ENCODE results near the gene CDC7.
"Not testable (repeated sequence)": the region's sequence is repeated elsewhere in the genome, so short reads cannot be mapped to it uniquely, and the experiment has no call there.

Gene CDC7

DNA sequence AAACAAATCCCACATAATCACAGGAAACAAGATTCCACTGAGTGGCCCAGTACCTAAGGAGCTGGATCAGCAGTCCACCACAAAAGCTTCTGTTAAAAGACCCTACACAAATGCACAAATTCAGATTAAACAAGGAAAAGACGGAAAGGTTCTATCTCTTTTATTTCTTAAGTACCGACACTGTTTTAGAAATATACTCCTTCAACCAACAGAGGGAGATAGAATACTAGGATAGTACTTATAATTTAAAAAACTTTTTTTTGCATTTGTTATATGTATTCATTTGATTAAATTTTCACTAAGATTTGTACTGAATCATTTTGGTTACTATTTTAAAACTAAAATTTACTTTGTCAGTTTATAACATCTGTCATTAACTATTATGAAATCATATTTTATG is 12.5 kb downstream of the CDC7 start:
- no peak for DNase-seq

DNA sequence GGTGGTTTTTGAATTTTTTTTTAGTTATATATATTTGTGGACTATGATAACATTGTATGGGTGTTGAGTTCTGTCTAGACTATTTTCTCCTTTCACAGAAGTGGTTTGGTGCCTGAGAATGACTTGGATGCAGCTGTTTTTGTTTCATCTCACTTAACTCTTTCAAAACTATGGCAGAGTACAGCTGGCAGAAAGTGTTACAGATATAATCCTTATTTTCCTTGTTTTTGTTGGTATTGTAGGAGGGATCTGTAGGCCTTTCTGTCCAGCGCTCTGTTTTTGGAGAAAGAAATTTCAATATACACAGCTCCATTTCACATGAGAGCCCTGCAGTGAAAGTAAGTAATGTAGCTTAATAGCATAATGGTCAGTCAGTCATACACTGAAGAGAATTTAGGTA is 13.1 kb downstream of the CDC7 start:
- DNase-seq, result no peak

DNA sequence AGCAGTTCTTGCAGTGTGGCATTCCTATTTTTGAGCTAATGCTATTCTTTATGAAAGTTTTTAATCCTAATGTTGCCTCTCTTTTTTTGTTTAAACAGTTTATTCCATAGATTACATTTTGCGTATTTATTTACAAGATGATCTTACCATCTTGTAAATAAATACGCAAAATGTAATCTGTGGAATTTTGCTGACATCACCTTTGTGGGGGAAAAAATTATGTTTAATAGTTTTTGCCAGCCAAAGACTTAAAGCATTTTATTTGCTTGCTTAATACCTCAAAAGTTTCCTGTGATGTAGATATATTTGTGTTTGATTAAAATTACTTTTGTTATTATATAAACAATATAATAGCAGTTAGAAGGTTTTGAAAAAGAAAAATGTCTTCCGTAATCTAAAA is 15.3 kb downstream of the CDC7 start:
- no peak for DNase-seq

DNA sequence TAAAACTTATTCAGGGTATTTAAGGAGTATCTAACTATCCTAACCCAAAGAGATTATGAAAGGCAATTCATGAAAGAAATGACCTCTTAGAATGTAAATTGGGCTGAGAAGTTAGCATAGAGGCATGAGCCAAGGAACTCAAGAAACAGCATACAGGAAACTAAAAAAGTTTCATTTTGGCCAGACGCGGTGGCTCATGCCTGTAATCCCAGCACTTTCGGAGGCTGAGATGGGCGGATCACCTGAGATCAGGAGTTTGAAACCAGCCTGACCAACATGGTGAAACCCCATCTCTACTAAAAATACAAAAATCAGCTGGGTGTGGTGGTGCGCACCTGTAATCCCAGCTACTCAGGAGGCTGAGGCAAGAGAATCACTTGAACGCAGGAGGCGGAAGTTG is 16.0 kb downstream of the CDC7 start:
- not testable (repeated sequence) for DNase-seq

DNA sequence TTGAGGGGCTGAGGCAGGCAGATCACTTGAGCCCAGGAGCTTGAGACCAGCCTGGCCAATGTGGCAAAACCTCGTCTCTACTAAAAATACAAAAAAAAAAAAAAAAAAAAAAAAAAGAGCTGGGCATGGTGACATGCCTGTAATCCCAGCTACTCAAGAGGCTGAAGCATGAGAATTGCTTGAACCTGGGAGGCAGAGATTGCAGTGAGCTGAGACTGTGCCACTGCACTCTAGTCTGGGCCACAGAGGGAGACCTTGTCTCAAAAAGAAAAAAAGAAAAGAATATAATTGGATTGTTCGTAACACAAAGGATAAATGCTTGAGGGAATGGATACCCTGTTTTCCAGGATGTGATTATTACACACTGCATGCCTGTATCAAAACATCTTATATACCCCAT is 18.5 kb downstream of the CDC7 start:
- not testable (repeated sequence) for DNase-seq

DNA sequence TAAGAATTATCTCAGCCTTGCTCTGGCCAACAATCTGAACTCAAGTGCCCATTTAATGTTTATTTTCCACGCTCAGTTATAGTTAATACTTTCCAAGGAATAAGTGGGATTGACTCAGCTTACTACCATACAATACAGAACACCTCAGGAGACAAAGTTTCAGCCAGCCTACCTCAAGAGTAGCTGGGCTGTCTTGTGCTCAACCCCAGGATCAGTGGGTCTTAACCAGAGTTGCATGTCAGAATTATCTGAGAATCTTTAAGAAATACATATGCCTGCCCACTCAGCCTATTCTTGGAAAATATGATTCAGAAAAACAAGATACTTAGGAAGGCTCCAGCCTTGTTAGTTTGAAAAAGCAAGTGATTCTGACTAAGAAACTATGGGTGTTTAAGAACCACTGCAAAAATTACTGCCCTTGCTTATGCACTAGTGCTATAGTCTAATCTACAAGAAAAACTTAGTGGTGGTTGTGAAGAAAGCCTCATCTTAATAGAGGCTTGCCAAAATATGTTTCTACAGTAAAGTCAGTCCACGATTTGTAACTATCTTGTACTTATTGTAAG is 20.4 kb downstream of the CDC7 start:
- DNase-seq, result no peak

DNA sequence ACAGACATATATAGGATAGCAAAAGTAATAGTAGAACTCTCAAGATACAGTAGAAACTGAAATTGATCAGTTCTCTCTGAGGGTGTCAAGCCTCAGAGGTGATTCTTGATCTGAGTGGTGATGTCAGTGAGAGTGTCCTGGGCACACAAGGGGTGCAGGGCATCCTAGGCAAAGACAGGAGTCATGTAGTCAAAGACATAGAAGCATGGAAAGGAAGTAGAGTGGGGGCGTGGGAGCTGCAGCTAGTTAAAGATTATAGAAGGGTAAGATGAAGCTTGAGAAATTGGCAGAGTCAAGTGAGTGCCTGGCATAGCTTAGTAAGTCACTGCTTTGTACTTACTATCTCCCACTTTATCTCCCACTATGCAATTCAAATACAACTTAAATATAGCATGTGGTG is 22.8 kb downstream of the CDC7 start:
- DNase-seq, result no peak

DNA sequence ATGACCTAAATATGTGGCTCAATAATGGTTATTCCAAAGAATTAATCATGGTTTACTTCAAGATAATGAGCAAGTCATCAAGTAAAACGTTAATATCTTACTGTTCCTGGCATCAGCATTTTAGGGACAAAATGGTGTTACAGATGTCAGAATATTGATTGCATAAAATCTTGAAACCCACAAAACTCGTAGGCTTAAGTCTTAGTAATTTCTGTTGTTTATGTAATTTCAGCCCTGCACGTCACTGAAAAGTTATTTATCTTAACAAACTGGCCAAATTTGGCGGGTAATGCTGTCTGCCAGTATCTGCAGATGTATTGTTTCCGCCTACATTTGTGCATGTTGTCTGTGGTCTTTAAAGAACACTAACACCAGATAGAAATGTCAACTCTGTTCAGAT is 25.8 kb downstream of the CDC7 start:
- DNase-seq, result no peak

DNA sequence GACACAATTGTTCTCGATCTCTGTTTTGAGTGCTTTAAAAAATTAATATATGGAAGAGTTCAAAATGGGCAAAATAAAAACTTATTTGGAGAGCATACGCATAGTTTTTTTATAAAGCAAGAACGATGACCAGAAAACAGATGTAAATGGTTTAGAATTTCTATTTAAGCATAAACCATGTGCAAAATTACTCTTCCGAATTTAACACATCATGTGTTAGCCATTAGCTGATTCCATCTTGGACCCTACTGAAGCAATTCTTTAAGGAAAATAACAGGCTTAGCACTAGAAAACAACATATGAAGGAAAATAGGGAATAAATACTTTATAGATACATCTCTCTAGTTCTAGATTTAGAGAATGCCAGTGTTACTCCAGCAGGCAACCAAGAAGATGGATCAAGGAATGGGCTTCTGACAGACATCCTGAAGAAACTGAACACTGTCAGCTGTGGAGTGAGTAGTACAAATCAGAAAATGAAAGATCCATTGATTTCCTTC is 26.7 kb downstream of the CDC7 start:
- DNase-seq, result no peak

DNA sequence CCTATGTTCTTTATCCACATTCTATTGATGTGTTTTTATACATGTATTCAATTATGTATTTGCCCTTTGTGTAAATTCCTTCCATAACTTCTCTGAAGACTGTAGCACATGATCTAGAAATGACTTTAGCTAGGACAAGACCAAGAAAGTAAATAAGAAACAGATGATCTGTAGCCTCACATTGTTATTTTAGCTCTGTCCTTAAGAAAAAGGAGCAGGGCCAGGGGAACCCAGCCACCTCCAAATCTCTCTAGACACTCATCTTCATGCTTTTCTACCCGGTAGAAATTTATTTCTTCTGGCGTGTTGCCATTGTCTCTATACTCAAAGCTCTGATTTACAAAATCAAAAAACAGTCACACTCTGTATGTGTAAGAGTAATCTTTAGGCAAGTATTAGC is 27.1 kb downstream of the CDC7 start:
- no peak for DNase-seq

DNA sequence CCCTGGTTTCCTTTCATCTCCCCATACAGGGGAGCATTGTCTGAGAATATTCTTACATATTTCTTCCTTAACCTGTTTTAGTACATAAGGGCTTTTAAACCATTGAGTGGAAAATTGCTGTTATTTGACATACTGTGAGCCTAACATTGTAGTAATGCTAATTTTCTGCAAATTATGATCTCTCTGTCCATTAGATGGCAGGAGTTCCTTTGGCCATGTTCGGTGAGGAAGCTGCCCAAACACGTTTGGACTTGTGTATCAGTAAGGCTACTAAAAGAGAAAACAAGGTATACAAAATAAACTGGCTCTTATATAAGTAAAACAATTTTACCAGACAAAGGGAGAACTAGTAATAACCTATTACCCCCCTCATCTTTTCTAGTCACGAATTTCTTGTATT is 29.2 kb downstream of the CDC7 start:
- DNase-seq, result peak; percentile 36

DNA sequence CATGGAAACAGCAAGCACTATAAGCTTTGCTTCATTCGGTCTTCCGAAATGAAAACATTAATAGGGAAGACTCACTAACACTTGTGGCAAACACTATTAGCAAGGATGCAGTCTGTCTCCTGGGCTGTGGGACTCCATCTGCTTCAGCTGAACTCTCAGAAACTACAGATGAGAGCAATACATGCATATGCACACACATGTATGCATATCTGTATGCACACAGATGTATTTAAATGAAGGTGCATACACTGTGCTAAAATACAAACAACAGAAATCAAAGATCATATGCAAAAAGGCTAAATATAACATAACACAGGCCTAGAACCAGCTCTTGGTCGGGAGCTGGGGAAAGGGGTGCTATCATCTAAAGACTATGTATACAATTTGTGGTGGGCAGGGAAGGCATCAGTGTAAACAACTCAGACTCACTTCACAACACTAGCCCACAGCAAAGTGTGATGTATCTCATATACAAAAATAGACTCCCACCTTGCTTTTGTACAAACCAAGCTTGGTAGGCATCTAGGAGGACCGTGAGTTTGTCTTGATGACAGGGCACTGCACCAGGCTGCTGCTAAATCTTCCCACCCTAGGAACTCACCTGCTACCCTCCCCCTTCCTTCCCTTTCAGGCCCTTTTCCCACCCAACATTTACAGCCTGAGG is 32.8 kb downstream of the CDC7 start:
- DNase-seq, result no peak

DNA sequence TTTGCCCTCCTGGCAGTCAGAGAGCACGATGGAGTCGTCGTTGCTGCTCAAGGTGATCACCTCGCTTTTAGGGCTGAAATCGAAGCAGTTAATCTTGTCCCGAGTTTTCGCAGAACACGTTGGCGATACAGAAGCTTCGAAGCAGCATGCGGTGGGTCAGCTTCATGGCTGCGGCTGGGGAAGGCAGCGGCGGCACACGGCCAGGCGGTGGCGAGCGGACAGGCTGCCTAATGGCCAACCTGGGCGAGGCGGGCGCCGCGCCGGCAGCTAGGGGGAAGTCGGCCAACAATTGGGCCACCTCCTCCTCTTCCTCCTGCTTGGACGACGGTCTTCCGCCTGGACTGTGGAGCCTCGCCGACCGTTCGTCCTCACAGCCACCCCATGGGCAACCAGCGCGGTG is 34.8 kb downstream of the CDC7 start:
- no peak for DNase-seq

DNA sequence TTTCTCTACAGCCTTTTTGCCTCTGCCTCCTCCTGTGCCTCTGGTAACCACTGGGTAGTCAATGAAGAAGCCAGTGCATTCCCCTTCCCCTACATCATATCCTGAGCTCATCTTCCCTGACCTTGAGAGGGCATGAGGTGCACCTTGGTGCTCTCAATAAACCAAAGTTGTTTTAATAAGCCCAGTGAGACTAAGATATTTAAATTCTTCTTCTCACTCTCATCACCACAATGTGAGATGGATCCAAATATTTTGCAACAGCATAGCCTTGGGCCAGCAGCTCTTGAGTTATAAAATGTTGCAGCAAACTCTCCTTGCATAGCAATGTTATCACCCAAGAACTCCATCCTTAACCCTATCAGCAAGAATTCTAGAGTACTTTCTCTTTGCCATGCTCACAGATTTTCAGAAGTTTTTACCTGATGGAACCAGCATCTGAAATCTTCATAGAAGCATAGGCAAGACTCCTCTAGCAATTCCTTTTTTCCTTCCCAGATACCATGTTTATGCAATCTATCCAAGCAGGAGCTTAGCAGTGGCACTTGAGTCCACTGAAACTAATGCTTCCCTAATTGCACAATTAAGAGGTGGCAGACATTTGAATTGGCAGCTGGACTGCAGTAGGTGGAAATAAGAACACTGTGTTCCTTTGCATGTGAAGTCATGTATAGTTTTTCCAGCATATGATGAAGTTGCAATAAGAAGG is 36.8 kb downstream of the CDC7 start:
- no peak for DNase-seq

DNA sequence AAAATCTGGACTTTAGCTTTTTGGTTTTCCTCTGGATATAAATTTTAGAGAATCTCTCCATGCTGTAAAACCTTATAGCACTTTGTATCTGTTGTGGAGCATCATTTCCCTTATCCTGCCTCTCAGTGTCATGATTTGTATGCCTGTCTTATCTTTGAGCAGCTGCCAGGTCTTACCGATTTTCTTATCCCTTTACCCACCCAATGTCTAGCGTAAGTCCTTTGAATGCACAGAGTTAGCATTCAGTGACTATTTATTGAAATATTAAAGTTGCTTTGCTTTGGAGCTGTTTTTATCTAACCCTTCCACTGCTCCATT is 37.3 kb downstream of the CDC7 start:
- no peak for DNase-seq

DNA sequence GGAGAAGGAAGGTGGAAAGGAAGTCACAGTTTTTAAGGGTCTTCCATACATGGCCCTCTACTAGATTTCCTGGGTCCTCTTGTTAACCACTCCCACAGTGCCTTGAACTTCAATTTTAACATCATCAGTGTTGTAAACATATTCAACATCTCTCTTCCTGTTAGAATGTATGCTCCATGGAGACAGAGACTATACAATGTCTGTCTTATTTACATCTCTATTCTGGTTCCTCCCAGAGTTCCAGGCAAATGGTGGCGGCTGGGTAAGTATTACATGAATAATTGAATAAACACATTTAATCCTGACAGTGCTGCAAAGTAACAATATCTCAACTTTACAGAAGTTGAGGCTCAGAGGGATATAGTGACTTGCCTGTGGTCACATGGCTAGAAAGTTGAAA is 40.3 kb downstream of the CDC7 start:
- no peak for DNase-seq

DNA sequence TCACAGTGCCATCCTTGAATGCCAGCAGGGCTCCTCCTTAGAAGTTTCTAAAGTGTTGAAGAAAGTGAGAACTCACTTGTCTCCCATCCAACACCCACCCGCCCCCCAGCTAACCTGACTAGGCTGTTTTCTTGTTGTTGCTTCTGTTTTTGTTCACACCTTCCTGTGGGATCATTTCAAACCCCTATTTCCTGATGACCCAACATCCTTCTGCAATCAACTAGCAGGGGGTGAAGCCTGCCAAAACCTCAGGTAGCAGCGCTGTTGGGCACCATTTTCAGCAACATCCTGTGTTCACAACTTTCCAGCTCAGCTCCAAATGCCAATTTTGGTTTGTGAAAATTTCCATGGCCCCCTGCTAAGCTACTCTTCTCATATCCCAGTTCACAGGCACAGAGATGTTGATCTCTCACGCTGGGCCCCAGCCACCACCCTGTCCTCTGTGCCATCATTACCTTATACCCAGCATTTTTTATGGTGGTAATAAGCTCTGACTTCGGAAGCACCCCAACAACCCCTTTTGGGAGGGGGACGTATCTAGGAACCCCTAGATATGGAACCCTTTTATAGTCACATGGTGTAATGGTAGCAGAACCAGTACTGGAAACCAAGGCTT is 41.4 kb downstream of the CDC7 start:
- no peak for DNase-seq

DNA sequence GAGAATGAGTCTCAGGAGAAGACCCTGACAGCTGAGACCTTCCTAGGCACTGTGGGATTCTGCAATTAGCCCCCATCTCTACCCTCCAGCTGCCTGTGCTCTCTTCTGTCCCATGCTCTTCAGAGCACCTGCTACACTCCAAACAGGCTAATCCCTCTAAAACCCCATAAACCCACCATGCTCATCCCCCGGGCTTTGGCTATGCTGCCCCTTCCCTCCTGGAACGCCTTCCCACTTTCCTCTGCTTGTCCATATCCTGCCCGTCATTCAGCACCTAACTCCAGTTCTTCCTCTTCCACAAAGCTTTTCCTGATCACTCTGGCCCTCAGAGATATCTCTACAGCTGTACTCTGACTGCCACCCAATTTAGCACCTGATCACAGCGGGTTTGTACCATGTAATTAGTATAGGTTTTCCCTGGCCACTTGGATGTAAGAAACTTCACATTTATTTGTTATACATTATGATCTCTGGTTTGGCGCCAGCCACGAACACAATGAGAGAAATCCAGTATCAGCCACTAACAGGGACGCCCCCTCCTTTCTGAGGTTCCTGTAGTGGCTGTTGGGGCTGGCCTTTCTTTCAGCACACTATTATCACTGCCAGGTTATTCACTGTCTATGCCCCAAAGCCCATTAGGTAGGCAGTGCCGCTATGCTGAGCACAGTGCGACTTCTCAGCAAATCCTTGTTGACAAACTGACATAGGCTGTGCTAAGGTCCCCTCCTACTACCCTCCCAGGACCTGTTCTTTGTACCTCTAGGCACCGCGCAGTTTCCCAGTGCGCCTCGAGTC is 45.1 kb downstream of the CDC7 start:
- no peak for DNase-seq

DNA sequence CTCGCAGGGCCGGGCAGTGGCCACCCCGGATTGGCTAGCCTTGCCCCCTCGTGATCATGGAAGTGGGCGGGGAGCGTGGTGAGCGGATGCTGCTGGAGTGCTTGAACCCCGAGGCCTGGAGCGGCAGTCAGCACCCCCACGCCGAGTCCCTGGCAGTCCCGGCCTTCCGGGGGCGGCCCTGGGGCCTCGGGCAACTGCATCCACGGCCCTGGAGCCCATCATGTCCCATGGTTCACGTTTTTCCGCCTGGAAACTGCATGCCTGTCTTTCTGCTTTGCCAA is 45.6 kb downstream of the CDC7 start:
- no peak for DNase-seq

DNA sequence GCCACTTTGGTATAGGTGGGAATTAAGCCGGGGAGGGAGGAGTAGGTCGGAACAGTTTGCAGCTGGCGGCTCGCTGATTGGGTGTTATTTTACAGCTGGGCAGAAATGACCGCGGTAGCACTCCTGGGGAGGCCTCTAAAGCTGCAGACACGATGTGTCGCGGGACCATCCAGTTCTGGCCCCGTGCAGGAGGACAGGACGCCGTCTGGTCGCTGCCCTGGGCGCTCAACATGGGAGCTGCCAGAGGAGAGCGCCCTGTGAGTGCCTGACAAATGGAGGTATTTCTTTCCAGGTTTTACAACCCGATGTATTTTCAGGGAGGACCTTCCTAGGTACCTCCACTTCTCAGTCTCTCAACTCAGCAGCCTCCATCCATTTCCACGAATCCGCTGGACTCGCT is 46.2 kb downstream of the CDC7 start:
- no peak for DNase-seq

DNA sequence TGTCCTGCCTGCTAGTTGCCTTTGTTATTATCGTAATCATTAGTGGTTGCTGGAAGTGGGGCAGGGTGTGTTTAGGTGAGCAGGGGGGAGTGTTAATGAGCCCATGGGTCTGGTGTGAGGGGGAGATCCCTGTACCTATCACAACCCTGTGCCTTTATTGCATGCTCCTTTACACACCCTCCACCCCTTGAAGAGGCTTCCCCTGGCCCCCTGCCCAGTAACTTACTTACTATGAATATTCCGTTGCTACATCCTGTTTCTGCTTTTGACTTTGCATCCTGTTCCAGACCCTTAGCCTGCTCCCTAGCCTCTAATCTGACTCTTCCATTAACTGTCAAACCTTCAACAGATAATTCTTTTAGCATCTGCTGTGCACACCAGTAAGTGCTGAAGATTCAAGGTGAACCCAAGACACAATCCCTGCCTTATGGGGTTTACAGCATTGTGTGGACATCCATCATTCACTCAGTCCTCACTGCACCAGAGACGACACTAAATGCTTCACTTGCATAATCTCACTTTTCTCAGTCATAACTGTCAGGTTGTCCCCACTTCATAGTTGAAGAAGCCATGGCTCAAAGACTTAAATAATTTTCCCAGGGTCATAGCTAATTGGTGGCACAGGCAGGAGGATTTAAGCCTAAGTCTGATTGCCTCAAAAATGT is 47.9 kb downstream of the CDC7 start:
- DNase-seq, result no peak

DNA sequence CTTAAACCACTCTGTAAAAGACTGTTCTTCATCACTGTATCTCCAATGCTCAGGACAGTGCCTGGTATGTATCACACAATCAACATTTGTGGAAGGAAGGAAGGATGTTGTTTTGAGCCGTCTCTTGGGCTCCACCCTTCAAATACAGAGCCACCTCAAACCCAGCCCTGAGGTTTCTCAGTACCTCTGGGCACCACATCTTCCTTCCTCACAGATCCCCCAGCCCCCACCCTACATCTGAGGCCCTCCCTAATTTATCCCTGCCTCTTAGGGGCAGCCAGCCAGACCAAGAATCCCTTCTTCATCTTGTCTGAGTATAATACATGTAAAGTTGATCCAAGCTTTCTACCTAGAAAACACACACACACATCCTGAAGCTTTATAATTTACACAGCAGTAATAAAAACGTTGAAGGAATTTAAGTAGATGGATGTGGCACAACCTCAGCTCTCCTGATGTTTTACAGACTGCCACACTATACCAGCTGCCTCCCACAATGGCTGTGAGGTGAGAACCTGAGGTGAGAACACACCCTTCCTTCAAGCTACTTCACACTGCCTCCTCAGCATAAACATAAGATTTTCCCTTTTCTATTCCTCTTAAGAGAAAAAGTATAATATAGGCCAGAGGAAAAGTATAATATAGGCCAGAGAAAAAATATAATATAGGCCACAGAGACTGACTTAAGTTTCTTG is 48.5 kb downstream of the CDC7 start:
- no peak for DNase-seq

Measured in NCI-H774 (cell line).